HG03558 (cell line): Measurements from ENCODE around the gene CPVL.

ENCODE experiments used
- ATAC-seq: cut with Tn5 transposase; IDR thresholded peaks from one replicate; pipeline ENCODE4 v1.9.1; 2021; ENCODE audit warnings: moderate number of reproducible peaks; ENCODE audit not compliant: unreplicated experiment; ENCODE audit errors: extremely low read depth

Gene CPVL

GRCh38 chr7:29065181-29065857 lies 81.0 kb downstream of the CPVL start:
- no peak for ATAC-seq

- no peak for ATAC-seq
These were observed 82.5 kb downstream of the CPVL start for GRCh38 chr7:29063872-29064271.

- no peak for ATAC-seq
These were observed 83.1 kb downstream of the CPVL start for GRCh38 chr7:29063236-29063635.

- ATAC-seq = no peak
These were observed 93.0 kb downstream of the CPVL start for GRCh38 chr7:29053105-29053872.

- no peak for ATAC-seq
These were observed 99.4 kb downstream of the CPVL start for GRCh38 chr7:29046978-29047377.

GRCh38 chr7:29045258-29046086 lies 100.9 kb downstream of the CPVL start:
- no peak for ATAC-seq

- no peak for ATAC-seq
These were observed 101.8 kb downstream of the CPVL start for GRCh38 chr7:29044554-29044953.

- ATAC-seq = no peak
These were observed 102.8 kb downstream of the CPVL start for GRCh38 chr7:29043576-29043975.

- ATAC-seq = no peak
These were observed 103.5 kb downstream of the CPVL start for GRCh38 chr7:29042824-29043231.

GRCh38 chr7:29041991-29042390 lies 104.3 kb downstream of the CPVL start:
- no peak for ATAC-seq

GRCh38 chr7:29040579-29040925 lies 105.8 kb downstream of the CPVL start:
- no peak for ATAC-seq

- no peak for ATAC-seq
These were observed 106.3 kb downstream of the CPVL start for GRCh38 chr7:29039821-29040578.

- ATAC-seq = no peak
These were observed 107.9 kb downstream of the CPVL start for GRCh38 chr7:29038463-29038862.

GRCh38 chr7:29035044-29035740 lies 111.1 kb downstream of the CPVL start:
- ATAC-seq = no peak

GRCh38 chr7:29033584-29033983 lies 112.8 kb downstream of the CPVL start:
- no peak for ATAC-seq

- ATAC-seq = no peak
These were observed 114.2 kb downstream of the CPVL start for GRCh38 chr7:29032146-29032545.

GRCh38 chr7:29030781-29031275 lies 115.5 kb downstream of the CPVL start:
- no peak for ATAC-seq

GRCh38 chr7:29022291-29022988 lies 123.9 kb downstream of the CPVL start:
- ATAC-seq = no peak

- ATAC-seq = no peak
These were observed 126.4 kb downstream of the CPVL start for GRCh38 chr7:29019896-29020295.
